K562 (cell line): ENCODE results near the gene PRSS8. TPM values are rescaled to one million over a fixed set of nuclear protein-coding genes. Genes with fewer than 3 reads are reported as not detected.

Source experiments
- ASH1L ChIP-seq: fragments of 450-650 bp; IDR thresholded peaks from 2 replicates; pipeline ENCODE4 v1.6.1; 2018; ENCODE audit warnings: borderline replicate concordance, mild to moderate bottlenecking, low read depth; ENCODE audit not compliant: partially characterized antibody
- EWSR1 ChIP-seq: fragments of 450-650 bp; IDR thresholded peaks from 2 replicates; pipeline ENCODE4 v1.6.1; 2018; ENCODE audit warnings: borderline replicate concordance, mild to moderate bottlenecking, low read depth, moderate library complexity; ENCODE audit not compliant: partially characterized antibody
- FOS ChIP-seq: IDR thresholded peaks from 3 replicates; pipeline ENCODE4 v1.6.1; 2011; ENCODE audit not compliant: insufficient read length; ENCODE audit errors: extremely low read depth
- FOSL1 ChIP-seq: fragments of 200-800 bp; sonication (Bioruptor generic); conservative IDR thresholded peaks from 2 replicates; pipeline ENCODE4 v1.6.1; 2016; ENCODE audit warnings: missing genetic modification characterization, missing compliant biosample characterization
- FOXJ3 ChIP-seq: sonication (generic); formaldehyde crosslinking; IDR thresholded peaks from 2 replicates; pipeline ENCODE4 v1.4.0; 2020; ENCODE audit warnings: mild to moderate bottlenecking, missing genetic modification reagents
- IFI16 ChIP-seq: fragments of 250-450 bp; sonication (Bioruptor Pico); IDR thresholded peaks from 2 replicates; pipeline ENCODE4 v2.1.2; 2022; ENCODE audit warnings: mild to moderate bottlenecking, inconsistent platforms
- IRF2 ChIP-seq: sonication (generic); formaldehyde crosslinking; IDR thresholded peaks from 2 replicates; pipeline ENCODE4 v1.8.1; 2022; ENCODE audit warnings: mild to moderate bottlenecking, missing genetic modification reagents
- MTA3 ChIP-seq: fragments of 450-650 bp; formaldehyde crosslinking; IDR thresholded peaks from 2 replicates; pipeline ENCODE4 v1.6.1; 2017; ENCODE audit warnings: mild to moderate bottlenecking, borderline replicate concordance
- PPARD ChIP-seq: fragments of 250-450 bp; sonication (Bioruptor Pico); IDR thresholded peaks from 2 replicates; pipeline ENCODE4 v1.8.0; 2022; ENCODE audit warnings: inconsistent platforms, mild to moderate bottlenecking, moderate library complexity
- PRPF4 ChIP-seq: fragments of 200-400 bp; formaldehyde crosslinking; IDR thresholded peaks from one replicate; pipeline ENCODE4 v1.6.1; 2017; ENCODE audit warnings: low read length, low read depth, mild to moderate bottlenecking; ENCODE audit not compliant: insufficient read depth, poor library complexity, severe bottlenecking
- RBM14 ChIP-seq: fragments of 200-400 bp; formaldehyde crosslinking; IDR thresholded peaks from 2 replicates; pipeline ENCODE4 v1.6.1; 2018; ENCODE audit warnings: low read depth, mild to moderate bottlenecking, low read length, moderate library complexity, borderline replicate concordance; ENCODE audit not compliant: insufficient read depth
- SRF ChIP-seq, 2 experiments: fragments of 250-450, 450-650 bp in 1 of 2; sonication (Bioruptor Pico) in 1 of 2; sonication (generic) in 1 of 2; formaldehyde crosslinking; IDR thresholded peaks; 2 replicates each; pipeline versions ENCODE4 v1.5.0 to v1.5.1; 2020 to 2022; ENCODE audit warnings: mild to moderate bottlenecking in 1 of 2, missing genetic modification reagents in 1 of 2
- TCF7L2 ChIP-seq: fragments of 150-350 bp; IDR thresholded peaks from 2 replicates; pipeline ENCODE4 v1.6.1; 2016; ENCODE audit warnings: low read depth, mild to moderate bottlenecking, low read length, moderate library complexity
- TRIM24 ChIP-seq, 2 experiments: fragments of 450-650 bp; IDR thresholded peaks; 2 replicates each; pipeline ENCODE4 v1.6.1; 2016
- ZNF212 ChIP-seq: fragments of 450-650 bp; formaldehyde crosslinking; IDR thresholded peaks from 2 replicates; pipeline ENCODE4 v1.4.0; 2020; ENCODE audit warnings: mild to moderate bottlenecking
- ZNF436 ChIP-seq: fragments of 250-450, 450-650 bp; sonication (Bioruptor Pico); formaldehyde crosslinking; IDR thresholded peaks from 2 replicates; pipeline ENCODE4 v1.7.0; 2020; ENCODE audit warnings: mild to moderate bottlenecking
- ZNF583 ChIP-seq: fragments of 250-450 bp; sonication (Bioruptor Pico); IDR thresholded peaks from 2 replicates; pipeline ENCODE4 v1.4.0; 2020
- ZNF644 ChIP-seq: fragments of 200-800 bp; sonication (Bioruptor generic); IDR thresholded peaks from 2 replicates; pipeline ENCODE4 v1.6.1; 2016; ENCODE audit warnings: low read depth, missing genetic modification characterization, missing compliant biosample characterization
- polyA plus RNA-seq, 8 experiments: library from polyadenylated mRNA; depleted of rRNA in 4 of 8; stranded (reverse) in 5 of 8; unstranded in 3 of 8; fragments of >200 nt; fragmentation: Nextera tagmentation in 2 of 8; fragmentation: Illumina TruSeq in 1 of 8; extraction: Ambion mirVana in 2 of 8; extraction: Trizol in 1 of 8; gene quantifications; 2 replicates each; pipeline versions ENCODE4 v1.2.1 to v1.2.3, GENCODE V29; 2011 to 2014; ENCODE audit warnings: inconsistent platforms in 1 of 8, missing spikeins in 1 of 8
- total RNA-seq, 7 experiments: library from RNA; depleted of rRNA in 6 of 7; stranded (reverse); fragments of >200 nt in 6 of 7; fragmentation: Illumina TruSeq in 2 of 7; extraction: Trizol in 2 of 7; gene quantifications; 2 replicates each; pipeline versions ENCODE4 v1.2.1 to v1.2.3, GENCODE V29; 2011 to 2021; ENCODE audit warnings: low replicate concordance in 1 of 7
- TF ChIP-seq, protein P1 (sequence below): fragments of 450-650 bp; IDR thresholded peaks from 2 replicates; pipeline ENCODE4 v1.6.1; 2016; ENCODE audit warnings: low read depth
- TF ChIP-seq, protein P2 (sequence below), 2 experiments: fragments of 250-450 bp in 1 of 2; fragments of 450-650 bp in 1 of 2; sonication (Bioruptor Pico) in 1 of 2; IDR thresholded peaks; 2 replicates each; pipeline versions ENCODE4 v1.6.1 to v1.8.0; 2016 to 2021; ENCODE audit warnings: mild to moderate bottlenecking in 2 of 2, moderate library complexity in 2 of 2, missing compliant biosample characterization in 1 of 2, missing genetic modification characterization in 1 of 2

The PRSS8 gene
- total and polyA plus RNA-seq, 9 of the 15 experiments (the other 6 are each of a cell fraction or from before 2014, with no cell fraction given), result 0.25 to 3.9 (median 1.3) TPM; not detected in 1

DNA sequence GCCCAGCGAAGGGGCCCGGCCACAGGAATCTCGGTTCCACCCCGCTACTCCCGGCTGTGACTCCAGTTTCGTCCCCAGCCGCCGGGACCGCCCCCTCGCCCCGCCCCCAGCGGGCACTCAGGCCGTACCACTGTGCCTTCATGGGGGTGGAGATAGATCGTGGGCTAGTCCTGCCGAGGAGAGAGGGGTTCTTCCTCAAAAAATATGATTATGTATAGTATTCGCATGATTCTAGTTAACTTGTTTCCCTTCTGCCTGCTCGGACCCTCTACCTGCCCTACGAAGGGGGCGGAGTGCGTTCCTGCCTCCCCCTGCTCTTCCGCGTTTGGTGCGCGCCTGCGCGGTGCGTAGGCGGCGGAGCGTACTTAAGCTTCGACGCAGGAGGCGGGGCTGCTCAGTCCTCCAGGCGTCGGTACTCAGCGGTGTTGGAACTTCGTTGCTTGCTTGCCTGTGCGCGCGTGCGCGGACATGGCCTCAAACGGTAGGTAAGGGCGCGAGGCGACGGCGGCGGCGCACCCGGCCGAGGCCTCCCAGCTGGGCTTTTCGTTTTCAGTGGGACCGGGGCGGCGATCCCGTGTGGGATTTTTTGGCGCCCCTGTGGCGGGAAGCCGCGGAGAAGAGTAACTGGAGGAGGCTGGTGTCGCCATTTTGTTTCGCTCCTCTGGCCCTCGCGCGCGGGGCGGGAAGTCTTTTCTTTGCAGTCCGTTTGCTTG lies 44.4 kb upstream of the PRSS8 start, which contains the start of gene FUS (continued):
- TF ChIP-seq, protein P1, sequence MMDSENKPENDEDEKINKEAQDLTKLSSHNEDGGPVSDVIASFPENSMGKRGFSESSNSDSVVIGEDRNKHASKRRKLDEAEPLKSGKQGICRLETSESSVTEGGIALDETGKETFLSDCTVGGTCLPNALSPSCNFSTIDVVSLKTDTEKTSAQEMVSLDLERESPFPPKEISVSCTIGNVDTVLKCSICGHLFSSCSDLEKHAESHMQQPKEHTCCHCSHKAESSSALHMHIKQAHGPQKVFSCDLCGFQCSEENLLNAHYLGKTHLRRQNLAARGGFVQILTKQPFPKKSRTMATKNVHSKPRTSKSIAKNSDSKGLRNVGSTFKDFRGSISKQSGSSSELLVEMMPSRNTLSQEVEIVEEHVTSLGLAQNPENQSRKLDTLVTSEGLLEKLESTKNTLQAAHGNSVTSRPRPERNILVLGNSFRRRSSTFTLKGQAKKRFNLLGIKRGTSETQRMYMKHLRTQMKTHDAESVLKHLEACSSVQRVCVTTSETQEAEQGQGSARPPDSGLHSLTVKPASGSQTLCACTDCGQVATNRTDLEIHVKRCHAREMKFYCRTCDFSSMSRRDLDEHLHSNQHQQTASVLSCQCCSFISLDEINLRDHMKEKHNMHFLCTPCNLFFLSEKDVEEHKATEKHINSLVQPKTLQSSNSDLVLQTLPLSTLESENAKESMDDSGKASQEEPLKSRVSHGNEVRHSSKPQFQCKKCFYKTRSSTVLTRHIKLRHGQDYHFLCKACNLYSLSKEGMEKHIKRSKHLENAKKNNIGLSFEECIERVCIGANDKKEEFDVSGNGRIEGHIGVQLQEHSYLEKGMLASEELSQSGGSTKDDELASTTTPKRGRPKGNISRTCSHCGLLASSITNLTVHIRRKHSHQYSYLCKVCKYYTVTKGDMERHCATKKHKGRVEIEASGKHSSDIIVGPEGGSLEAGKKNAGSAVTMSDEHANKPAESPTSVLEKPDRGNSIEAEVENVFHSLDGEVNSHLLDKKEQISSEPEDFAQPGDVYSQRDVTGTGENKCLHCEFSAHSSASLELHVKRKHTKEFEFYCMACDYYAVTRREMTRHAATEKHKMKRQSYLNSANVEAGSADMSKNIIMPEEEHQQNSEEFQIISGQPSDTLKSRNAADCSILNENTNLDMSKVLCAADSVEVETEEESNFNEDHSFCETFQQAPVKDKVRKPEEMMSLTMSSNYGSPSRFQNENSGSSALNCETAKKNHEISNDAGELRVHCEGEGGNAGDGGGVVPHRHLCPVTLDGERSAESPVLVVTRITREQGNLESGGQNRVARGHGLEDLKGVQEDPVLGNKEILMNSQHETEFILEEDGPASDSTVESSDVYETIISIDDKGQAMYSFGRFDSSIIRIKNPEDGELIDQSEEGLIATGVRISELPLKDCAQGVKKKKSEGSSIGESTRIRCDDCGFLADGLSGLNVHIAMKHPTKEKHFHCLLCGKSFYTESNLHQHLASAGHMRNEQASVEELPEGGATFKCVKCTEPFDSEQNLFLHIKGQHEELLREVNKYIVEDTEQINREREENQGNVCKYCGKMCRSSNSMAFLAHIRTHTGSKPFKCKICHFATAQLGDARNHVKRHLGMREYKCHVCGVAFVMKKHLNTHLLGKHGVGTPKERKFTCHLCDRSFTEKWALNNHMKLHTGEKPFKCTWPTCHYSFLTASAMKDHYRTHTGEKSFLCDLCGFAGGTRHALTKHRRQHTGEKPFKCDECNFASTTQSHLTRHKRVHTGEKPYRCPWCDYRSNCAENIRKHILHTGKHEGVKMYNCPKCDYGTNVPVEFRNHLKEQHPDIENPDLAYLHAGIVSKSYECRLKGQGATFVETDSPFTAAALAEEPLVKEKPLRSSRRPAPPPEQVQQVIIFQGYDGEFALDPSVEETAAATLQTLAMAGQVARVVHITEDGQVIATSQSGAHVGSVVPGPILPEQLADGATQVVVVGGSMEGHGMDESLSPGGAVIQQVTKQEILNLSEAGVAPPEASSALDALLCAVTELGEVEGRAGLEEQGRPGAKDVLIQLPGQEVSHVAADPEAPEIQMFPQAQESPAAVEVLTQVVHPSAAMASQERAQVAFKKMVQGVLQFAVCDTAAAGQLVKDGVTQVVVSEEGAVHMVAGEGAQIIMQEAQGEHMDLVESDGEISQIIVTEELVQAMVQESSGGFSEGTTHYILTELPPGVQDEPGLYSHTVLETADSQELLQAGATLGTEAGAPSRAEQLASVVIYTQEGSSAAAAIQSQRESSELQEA, result no peak
- TF ChIP-seq, protein P2, sequence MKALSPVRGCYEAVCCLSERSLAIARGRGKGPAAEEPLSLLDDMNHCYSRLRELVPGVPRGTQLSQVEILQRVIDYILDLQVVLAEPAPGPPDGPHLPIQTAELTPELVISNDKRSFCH (CRISPR knock-in tag; IDR thresholded peaks at IDR 0.05), result no peak
- TF ChIP-seq, protein P2 (tag; IDR thresholded peaks at IDR 0.05), result peak; percentile 88
- TF ChIP-seq ZNF644 (peak; percentile 70; the same call in 1 of the 2 replicates), ZNF436 (CRISPR knock-in tag) (peak; percentile 63), FOSL1 (tag) (peak; percentile 59; the same call in 1 of the 2 replicates), ZNF583 (no peak; the same call in 1 of the 2 replicates), FOXJ3 (no peak), IFI16 (CRISPR knock-in tag) (no peak), EWSR1 (no peak), PRPF4 (no peak), ZNF212 (CRISPR knock-in tag) (no peak), FOS (no peak), ASH1L (peak; percentile 92), MTA3 (peak; percentile 100), PPARD (CRISPR knock-in tag) (no peak), IRF2 (no peak), TCF7L2 (peak; percentile 98), RBM14 (peak; percentile 93; the same call in 1 of the 2 replicates), SRF (CRISPR knock-in tag; IDR thresholded peaks at IDR 0.05) (peak in 1 of 2 experiments; percentile 64; a peak in 2 of 4 replicates), TRIM24 (IDR thresholded peaks at IDR 0.05) (peak in 1 of 2 experiments; percentile 79; a peak in 2 of 4 replicates)
